GM19438 (cell line): Measurements from ENCODE around the gene LENEP.
A peak's percentile ranks its signal among the peaks of the same experiment; 100 is the strongest.

Experiments used
- ATAC-seq: cut with Tn5 transposase; IDR thresholded peaks from one replicate; pipeline ENCODE4 v1.9.1; 2021; ENCODE audit warnings: low read depth; ENCODE audit not compliant: unreplicated experiment

LENEP gene

GRCh38 chr1:155008015-155008941 is 14.9 kb downstream of the LENEP start:
- no peak for ATAC-seq

GRCh38 chr1:155009221-155009711 is 15.9 kb downstream of the LENEP start:
- no peak for ATAC-seq

GRCh38 chr1:155009742-155010141 is 16.4 kb downstream of the LENEP start:
- ATAC-seq: no peak

- ATAC-seq: no peak
These were observed 17.0 kb downstream of the LENEP start for GRCh38 chr1:155010211-155010918.

- ATAC-seq: no peak
These were observed 17.6 kb downstream of the LENEP start for GRCh38 chr1:155011004-155011416.

- ATAC-seq: no peak
These were observed 18.1 kb downstream of the LENEP start for GRCh38 chr1:155011437-155012025.

- ATAC-seq: no peak
These were observed 18.7 kb downstream of the LENEP start for GRCh38 chr1:155012026-155012546.

GRCh38 chr1:155012776-155013602 is 19.6 kb downstream of the LENEP start:
- no peak for ATAC-seq

GRCh38 chr1:155013632-155014031 is 20.2 kb downstream of the LENEP start:
- ATAC-seq: no peak

GRCh38 chr1:155014709-155015508 is 21.5 kb downstream of the LENEP start:
- no peak for ATAC-seq

GRCh38 chr1:155015527-155016230 is 22.3 kb downstream of the LENEP start:
- ATAC-seq: no peak

GRCh38 chr1:155016231-155016831 is 22.9 kb downstream of the LENEP start:
- ATAC-seq: no peak

- ATAC-seq: peak; percentile 71
These were observed 23.9 kb downstream of the LENEP start for GRCh38 chr1:155017041-155017945.

GRCh38 chr1:155017946-155018316 is 24.5 kb downstream of the LENEP start:
- ATAC-seq: no peak

GRCh38 chr1:155018617-155019348 is 25.4 kb downstream of the LENEP start:
- no peak for ATAC-seq

GRCh38 chr1:155019377-155020245 is 26.2 kb downstream of the LENEP start:
- no peak for ATAC-seq
